Cardiac muscle cell (in vitro differentiated cells and primary cell): ENCODE data around the gene CD69. TPM values are rescaled to one million over a fixed set of nuclear protein-coding genes. Genes with fewer than 3 reads are reported as not detected.
"Not testable (repeated sequence)": the region's sequence is repeated elsewhere in the genome, so short reads cannot be mapped to it uniquely, and the experiment has no call there.

ENCODE experiments used
- DNase-seq, 2 donors: peaks; one replicate each; pipeline versions ENCODE4 v3.0.0 to v3.0.0-alpha.2; 2010 to 2017; ENCODE audit warnings: low read depth in 1 of 2, low spot score in 1 of 2
- H3K27ac ChIP-seq: fragments of 200-600 bp; sonication (generic); 2 replicates; pipeline ENCODE4 v1.5.1; 2016
- H3K27me3 ChIP-seq: fragments of 200-600 bp; sonication (generic); 2 replicates; pipeline ENCODE4 v1.6.0; 2016; ENCODE audit warnings: control low read depth
- H3K36me3 ChIP-seq: fragments of 200-600 bp; sonication (generic); 2 replicates; pipeline ENCODE4 v1.5.1; 2016; ENCODE audit warnings: control low read depth
- H3K4me1 ChIP-seq: fragments of 200-600 bp; sonication (generic); 2 replicates; pipeline ENCODE4 v1.8.1; 2017; ENCODE audit warnings: low read depth, mild to moderate bottlenecking, mixed run types
- H3K4me3 ChIP-seq: fragments of 200-600 bp; sonication (generic); 2 replicates; pipeline ENCODE4 v1.5.1; 2016; ENCODE audit warnings: mild to moderate bottlenecking
- H3K9me3 ChIP-seq: fragments of 200-600 bp; sonication (generic); 2 replicates; pipeline ENCODE4 v1.5.1; 2017; ENCODE audit warnings: low read depth, mild to moderate bottlenecking, control low read depth
- polyA plus RNA-seq: library from polyadenylated mRNA; unstranded; fragments of >200 nt; fragmentation: Nextera tagmentation; extraction: Ambion mirVana; gene quantifications from 2 replicates; pipeline ENCODE4 v1.2.1, GENCODE V29; 2016
- total RNA-seq: library from RNA; depleted of rRNA; stranded (reverse); fragments of >200 nt; gene quantifications from 2 replicates; pipeline ENCODE4 v1.2.3, GENCODE V29; 2016
- TF ChIP-seq, protein P1 (sequence below): IDR thresholded peaks from 2 replicates; pipeline ENCODE4 v1.5.1; 2012; ENCODE audit warnings: low read depth, mild to moderate bottlenecking, low read length

Gene CD69
- total and polyA plus RNA-seq, 2 experiments from 2014 or later, result not detected

GRCh38 chr12:9706086-9706685 is 54.5 kb downstream of the CD69 start:
- TF ChIP-seq, protein P1, sequence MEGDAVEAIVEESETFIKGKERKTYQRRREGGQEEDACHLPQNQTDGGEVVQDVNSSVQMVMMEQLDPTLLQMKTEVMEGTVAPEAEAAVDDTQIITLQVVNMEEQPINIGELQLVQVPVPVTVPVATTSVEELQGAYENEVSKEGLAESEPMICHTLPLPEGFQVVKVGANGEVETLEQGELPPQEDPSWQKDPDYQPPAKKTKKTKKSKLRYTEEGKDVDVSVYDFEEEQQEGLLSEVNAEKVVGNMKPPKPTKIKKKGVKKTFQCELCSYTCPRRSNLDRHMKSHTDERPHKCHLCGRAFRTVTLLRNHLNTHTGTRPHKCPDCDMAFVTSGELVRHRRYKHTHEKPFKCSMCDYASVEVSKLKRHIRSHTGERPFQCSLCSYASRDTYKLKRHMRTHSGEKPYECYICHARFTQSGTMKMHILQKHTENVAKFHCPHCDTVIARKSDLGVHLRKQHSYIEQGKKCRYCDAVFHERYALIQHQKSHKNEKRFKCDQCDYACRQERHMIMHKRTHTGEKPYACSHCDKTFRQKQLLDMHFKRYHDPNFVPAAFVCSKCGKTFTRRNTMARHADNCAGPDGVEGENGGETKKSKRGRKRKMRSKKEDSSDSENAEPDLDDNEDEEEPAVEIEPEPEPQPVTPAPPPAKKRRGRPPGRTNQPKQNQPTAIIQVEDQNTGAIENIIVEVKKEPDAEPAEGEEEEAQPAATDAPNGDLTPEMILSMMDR, result no peak

GRCh38 chr12:9704561-9704960 is 56.1 kb downstream of the CD69 start:
- peaks cover 16% of the 10 kb centered on the region for H3K4me1 ChIP-seq
- H3K27me3 ChIP-seq, DNase-seq, H3K4me3 ChIP-seq, H3K27ac ChIP-seq, H3K36me3 ChIP-seq, H3K9me3 ChIP-seq: not testable (repeated sequence)

More at GRCh38 chr12:9706086-9706685, 54.5 kb downstream of the CD69 start:
- no peaks in the 10 kb centered on the region for H3K36me3 ChIP-seq
- no peak for DNase-seq
- H3K27me3 ChIP-seq, result no peaks in the 10 kb centered on the region
- H3K27ac ChIP-seq, result no peak overlapping the region
- no peaks in the 10 kb centered on the region for H3K9me3 ChIP-seq
- H3K4me1 ChIP-seq, result no peaks in the 10 kb centered on the region
- H3K4me3 ChIP-seq, result no peak overlapping the region

Other genes starting within 250 kb of the CD69 start
- not detected in 2 replicates for gene KLRB1, start 153.0 kb downstream of the CD69 start, total RNA-seq
- gene KLRB1, start 153.0 kb downstream of the CD69 start, polyA plus RNA-seq, result not detected in 2 replicates
- gene CLEC2D, start 91.2 kb downstream of the CD69 start, total RNA-seq, result 4.5 and 20.2 TPM in 2 replicates
- 7.8 and 20.3 TPM in 2 replicates for gene CLEC2D, start 91.2 kb downstream of the CD69 start, polyA plus RNA-seq
- gene CLECL1, start 27.8 kb downstream of the CD69 start, total RNA-seq, result not detected in 2 replicates
- 0.27 TPM in 1 of 2 replicates, not detected in the other for gene CLECL1, start 27.8 kb downstream of the CD69 start, polyA plus RNA-seq
- gene KLRF1, start 66.6 kb upstream of the CD69 start, total RNA-seq, result not detected in 2 replicates
- gene KLRF1, start 66.6 kb upstream of the CD69 start, polyA plus RNA-seq, result not detected in 2 replicates
- gene CLEC2B, start 108.5 kb upstream of the CD69 start, total RNA-seq, result not detected in 2 replicates
- 0.31 TPM in 1 of 2 replicates, not detected in the other for gene CLEC2B, start 108.5 kb upstream of the CD69 start, polyA plus RNA-seq
- gene KLRF2, start 120.6 kb upstream of the CD69 start, total RNA-seq, result not detected in 2 replicates
- not detected in 2 replicates for gene KLRF2, start 120.6 kb upstream of the CD69 start, polyA plus RNA-seq
- not detected in 2 replicates for gene CLEC2A, start 171.5 kb upstream of the CD69 start, total RNA-seq
- gene CLEC2A, start 171.5 kb upstream of the CD69 start, polyA plus RNA-seq, result not detected in 2 replicates
- not detected in 2 replicates for gene CLEC12A, start 210.5 kb upstream of the CD69 start, total RNA-seq
- gene CLEC12A, start 210.5 kb upstream of the CD69 start, polyA plus RNA-seq, result not detected in 2 replicates
- gene CLEC1B, start 238.2 kb upstream of the CD69 start, total RNA-seq, result 0.95 and 1.2 TPM in 2 replicates
- gene CLEC1B, start 238.2 kb upstream of the CD69 start, polyA plus RNA-seq, result not detected in 2 replicates
- gene CLEC12B, start 249.7 kb upstream of the CD69 start, total RNA-seq, result not detected in 2 replicates
- not detected in 2 replicates for gene CLEC12B, start 249.7 kb upstream of the CD69 start, polyA plus RNA-seq